ENCODE measurements around the gene HMBS. TPM values are rescaled to one million over a fixed set of nuclear protein-coding genes. Genes with fewer than 3 reads are reported as not detected.

Gene HMBS
- total RNA-seq, 1 experiment from 2014 or later: 9.3 TPM

DNA sequence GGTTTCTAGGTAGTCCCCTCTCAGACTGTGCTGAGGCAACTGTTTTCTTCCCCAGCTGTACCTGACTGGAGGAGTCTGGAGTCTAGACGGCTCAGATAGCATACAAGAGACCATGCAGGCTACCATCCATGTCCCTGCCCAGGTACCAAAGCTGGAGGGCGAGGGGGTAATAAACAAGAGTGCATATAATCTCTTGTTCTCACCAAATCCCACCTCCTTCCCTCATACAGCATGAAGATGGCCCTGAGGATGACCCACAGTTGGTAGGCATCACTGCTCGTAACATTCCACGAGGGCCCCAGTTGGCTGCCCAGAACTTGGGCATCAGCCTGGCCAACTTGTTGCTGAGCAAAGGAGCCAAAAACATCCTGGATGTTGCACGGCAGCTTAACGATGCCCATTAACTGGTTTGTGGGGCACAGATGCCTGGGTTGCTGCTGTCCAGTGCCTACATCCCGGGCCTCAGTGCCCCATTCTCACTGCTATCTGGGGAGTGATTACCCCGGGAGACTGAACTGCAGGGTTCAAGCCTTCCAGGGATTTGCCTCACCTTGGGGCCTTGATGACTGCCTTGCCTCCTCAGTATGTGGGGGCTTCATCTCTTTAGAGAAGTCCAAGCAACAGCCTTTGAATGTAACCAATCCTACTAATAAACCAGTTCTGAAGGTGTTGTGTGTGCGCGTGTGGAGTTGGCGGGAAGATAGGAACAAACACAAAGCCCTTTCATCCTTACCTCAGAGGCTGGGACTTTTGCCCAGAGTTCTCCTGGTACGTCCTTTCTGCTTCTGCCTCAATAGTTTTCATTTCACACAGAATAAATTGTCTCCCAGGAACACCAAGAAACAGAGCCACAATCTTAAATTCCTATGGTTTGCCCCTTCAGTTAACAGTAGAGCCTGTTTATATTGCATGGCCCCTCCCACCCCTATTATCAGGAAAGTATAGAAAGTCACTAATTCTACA is 8.5 kb downstream of the HMBS start:
- H3K9me2 ChIP-seq (replicated peaks; ENCODE audit: low read length): no peaks in the 10 kb centered on the region
- H3K4me1 ChIP-seq (ENCODE audit: insufficient read depth, low read length): peaks cover 23% of the 10 kb centered on the region
- H2AFZ ChIP-seq (ENCODE audit: low read length): no peak overlapping the region
- peaks cover 28% of the 10 kb centered on the region for H4K20me1 ChIP-seq (ENCODE audit: low read length)
- DNase-seq (peak; percentile 41), ATAC-seq (no peak)
- H3K4me2 ChIP-seq (ENCODE audit: low read length): peak overlapping the region; percentile 94
- intact Hi-C loops (cut with micrococcal nuclease): no loop called here
- CTCF ChIA-PET: interaction anchor here (0.7 kb wide), 1 partner anchor 104 kb away, joined by 4 read pairs; no protein-coding TSS in a partner anchor
- POLR2A ChIA-PET (ENCODE audit: unreplicated experiment): interaction anchor here (0.6 kb wide), 1 partner anchor 79 kb away, joined by 3 read pairs; no protein-coding TSS in a partner anchor
- peaks cover 34% of the 10 kb centered on the region for H3K79me2 ChIP-seq (ENCODE audit: low read length)
- H3K9me3 ChIP-seq (ENCODE audit: low read length): no peaks in the 10 kb centered on the region
- H3K27me3 ChIP-seq (ENCODE audit: low read length): no peaks in the 10 kb centered on the region
- peaks cover 41% of the 10 kb centered on the region for H3K36me3 ChIP-seq (ENCODE audit: low read depth, low read length)
- no peak for TF ChIP-seq EZH2phosphoT487 (IDR thresholded peaks at IDR 0.05; ENCODE audit: borderline replicate concordance, low read length)
- no peak for TF ChIP-seq EZH2 (IDR thresholded peaks at IDR 0.05; ENCODE audit: low read length, unreplicated experiment)
- TF ChIP-seq, protein P1, sequence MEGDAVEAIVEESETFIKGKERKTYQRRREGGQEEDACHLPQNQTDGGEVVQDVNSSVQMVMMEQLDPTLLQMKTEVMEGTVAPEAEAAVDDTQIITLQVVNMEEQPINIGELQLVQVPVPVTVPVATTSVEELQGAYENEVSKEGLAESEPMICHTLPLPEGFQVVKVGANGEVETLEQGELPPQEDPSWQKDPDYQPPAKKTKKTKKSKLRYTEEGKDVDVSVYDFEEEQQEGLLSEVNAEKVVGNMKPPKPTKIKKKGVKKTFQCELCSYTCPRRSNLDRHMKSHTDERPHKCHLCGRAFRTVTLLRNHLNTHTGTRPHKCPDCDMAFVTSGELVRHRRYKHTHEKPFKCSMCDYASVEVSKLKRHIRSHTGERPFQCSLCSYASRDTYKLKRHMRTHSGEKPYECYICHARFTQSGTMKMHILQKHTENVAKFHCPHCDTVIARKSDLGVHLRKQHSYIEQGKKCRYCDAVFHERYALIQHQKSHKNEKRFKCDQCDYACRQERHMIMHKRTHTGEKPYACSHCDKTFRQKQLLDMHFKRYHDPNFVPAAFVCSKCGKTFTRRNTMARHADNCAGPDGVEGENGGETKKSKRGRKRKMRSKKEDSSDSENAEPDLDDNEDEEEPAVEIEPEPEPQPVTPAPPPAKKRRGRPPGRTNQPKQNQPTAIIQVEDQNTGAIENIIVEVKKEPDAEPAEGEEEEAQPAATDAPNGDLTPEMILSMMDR (conservative IDR thresholded peaks at IDR 0.05; ENCODE audit: low read depth, low read length): no peak
- peak overlapping the region; percentile 90 for H3K4me3 ChIP-seq (ENCODE audit: low read length)
- BruUV-seq (replicated peaks): TSS peak; percentile 19
- H3K27ac ChIP-seq (ENCODE audit: low read length): no peak overlapping the region
- peaks cover 17% of the 10 kb centered on the region for H3F3A ChIP-seq (ENCODE audit: low read length, unreplicated experiment)
- peak overlapping the region; percentile 97 for H3K9ac ChIP-seq (ENCODE audit: low read length)

DNA sequence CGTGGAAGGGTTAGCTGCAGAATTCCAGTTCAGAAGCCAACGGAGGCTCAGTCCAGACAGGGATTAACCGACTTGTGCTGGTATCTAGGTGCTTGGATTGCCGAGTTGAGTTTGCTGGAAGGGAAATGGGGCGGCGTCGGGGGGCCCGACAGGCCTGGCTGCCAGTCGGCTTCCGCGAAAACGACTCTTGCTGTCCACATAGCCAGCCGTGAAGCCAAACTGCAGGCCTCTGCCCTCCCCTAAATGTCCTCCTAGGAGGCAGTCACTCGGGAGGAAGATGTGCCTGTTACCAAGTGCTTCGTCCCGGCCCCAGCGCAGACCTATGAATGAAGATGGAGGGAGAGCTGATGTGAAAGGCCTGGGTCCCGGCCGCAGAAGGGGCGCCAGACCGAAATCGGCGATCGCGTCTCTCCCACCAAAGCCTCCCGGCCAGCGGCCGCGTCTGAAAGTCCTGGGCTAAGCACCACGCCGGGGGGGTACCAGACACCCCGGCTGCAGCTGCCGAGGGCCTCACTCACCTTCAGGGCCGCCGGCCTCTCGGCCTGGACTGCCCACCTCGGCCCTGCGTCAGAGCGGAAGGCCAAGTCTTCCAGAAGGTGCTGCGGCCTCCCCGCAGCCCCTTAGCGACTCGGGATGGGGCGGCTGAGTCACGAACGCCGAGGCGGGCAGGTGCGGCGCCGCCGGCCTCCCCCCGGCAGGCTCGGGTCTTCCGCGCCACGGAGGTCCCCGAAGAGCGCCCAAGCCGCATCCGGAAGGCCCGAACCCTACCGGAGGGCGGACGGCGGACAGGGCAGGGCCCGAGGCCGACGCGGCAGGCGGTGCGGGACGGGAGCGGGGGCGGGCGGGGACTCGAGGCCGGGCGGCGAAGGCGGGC is 9.5 kb downstream of the HMBS start:
- Histone ChIP-seq H2AFZ (ENCODE audit: low read length) (no peak overlapping the region), H3K9ac (ENCODE audit: low read length) (peak overlapping the region; percentile 97), H3K9me3 (ENCODE audit: low read length) (no peaks in the 10 kb centered on the region), H3K4me3 (ENCODE audit: low read length) (peak overlapping the region; percentile 90), H3K36me3 (ENCODE audit: low read depth, low read length) (peaks cover 46% of the 10 kb centered on the region), H4K20me1 (ENCODE audit: low read length) (peaks cover 28% of the 10 kb centered on the region), H3K4me1 (ENCODE audit: insufficient read depth, low read length) (peaks cover 23% of the 10 kb centered on the region), H3K4me2 (ENCODE audit: low read length) (peak overlapping the region; percentile 94), H3K27me3 (ENCODE audit: low read length) (no peaks in the 10 kb centered on the region), H3K27ac (ENCODE audit: low read length) (0 out of 2 replicates have a peak overlapping the region, but pooled peaks have one; percentile 53), H3F3A (ENCODE audit: low read length, unreplicated experiment) (peaks cover 17% of the 10 kb centered on the region), H3K79me2 (ENCODE audit: low read length) (peaks cover 39% of the 10 kb centered on the region), H3K9me2 (replicated peaks; ENCODE audit: low read length) (no peaks in the 10 kb centered on the region)
- no TSS peak for BruUV-seq (replicated peaks)
- no peak for TF ChIP-seq EZH2 (IDR thresholded peaks at IDR 0.05; ENCODE audit: low read length, unreplicated experiment)
- peak; percentile 39 for DNase-seq
- POLR2A ChIA-PET (ENCODE audit: unreplicated experiment): interaction anchor here (0.8 to 1.1 kb wide), 2 partner anchors 27 kb away, joined by 5 read pairs; partner anchors contain the start of genes HINFP and VPS11
- CTCF ChIA-PET: interaction anchor here (0.7 to 1.4 kb wide), 6 partner anchors 9 to 103 kb away, joined by 3 to 4 read pairs (median 4); partner anchors contain the start of genes HMBS and VPS11
- intact Hi-C loops (cut with micrococcal nuclease): loop anchor here (2.0 kb wide), 2 partner anchors 37 to 103 kb away; partner anchors contain the start of gene HYOU1
- ATAC-seq: peak; percentile 1; the same call in 1 of the 2 replicates

DNA sequence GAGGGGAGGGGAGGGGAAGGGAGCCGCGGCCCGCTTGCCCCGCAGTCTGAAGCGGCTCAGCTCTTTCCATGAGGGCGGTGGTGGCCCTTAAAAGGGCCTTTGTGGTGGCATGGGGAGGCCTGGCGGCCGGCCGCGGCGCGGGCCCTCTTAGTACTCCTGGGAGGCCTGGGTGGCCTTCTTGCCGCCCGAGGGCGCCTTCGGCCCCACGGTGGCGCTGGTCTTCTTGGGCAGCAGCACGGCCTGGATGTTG is 10.1 kb downstream of the HMBS start:
- Histone ChIP-seq H3K9me2 (replicated peaks; ENCODE audit: low read length) (no peaks in the 10 kb centered on the region), H3K27me3 (ENCODE audit: low read length) (no peaks in the 10 kb centered on the region), H3K4me3 (ENCODE audit: low read length) (peak overlapping the region; percentile 90), H3K9me3 (ENCODE audit: low read length) (no peaks in the 10 kb centered on the region), H2AFZ (ENCODE audit: low read length) (no peak overlapping the region), H3F3A (ENCODE audit: low read length, unreplicated experiment) (peaks cover 17% of the 10 kb centered on the region), H3K79me2 (ENCODE audit: low read length) (peaks cover 44% of the 10 kb centered on the region), H3K36me3 (ENCODE audit: low read depth, low read length) (peaks cover 46% of the 10 kb centered on the region), H4K20me1 (ENCODE audit: low read length) (peaks cover 28% of the 10 kb centered on the region), H3K27ac (ENCODE audit: low read length) (peak overlapping the region; percentile 53), H3K9ac (ENCODE audit: low read length) (peak overlapping the region; percentile 97), H3K4me2 (ENCODE audit: low read length) (peak overlapping the region; percentile 94), H3K4me1 (ENCODE audit: insufficient read depth, low read length) (peaks cover 23% of the 10 kb centered on the region)
- ChIA-PET CTCF (interaction anchor here (0.6 to 1.4 kb wide), 7 partner anchors 10 to 102 kb away, joined by 3 to 4 read pairs (median 3); partner anchors contain the start of genes C2CD2L, HINFP, HMBS and VPS11), POLR2A (ENCODE audit: unreplicated experiment) (interaction anchor here (0.8 to 1.1 kb wide), 2 partner anchors 27 kb away, joined by 5 read pairs; partner anchors contain the start of genes HINFP and VPS11)
- intact Hi-C loops (cut with micrococcal nuclease): loop anchor here (2.0 kb wide), 2 partner anchors 38 to 102 kb away; partner anchors contain the start of gene HYOU1
- no peak for TF ChIP-seq EZH2 (IDR thresholded peaks at IDR 0.05; ENCODE audit: low read length, unreplicated experiment)
- no peak for TF ChIP-seq EZH2phosphoT487 (IDR thresholded peaks at IDR 0.05; ENCODE audit: borderline replicate concordance, low read length)
- TF ChIP-seq, protein P1 (conservative IDR thresholded peaks at IDR 0.05; ENCODE audit: low read depth, low read length): peak; percentile 68
- BruUV-seq (replicated peaks): no TSS peak
- ATAC-seq (peak; percentile 64), DNase-seq (peak; percentile 72)
